ENCODE data around the gene FNDC5. TPM values are rescaled to one million over a fixed set of nuclear protein-coding genes. Genes with fewer than 3 reads are reported as not detected.
A peak's percentile ranks its signal among the peaks of the same experiment; 100 is the strongest.

Gene FNDC5
- total and polyA plus RNA-seq, 2 of the 13 experiments (the other 11 are each of a cell fraction or from before 2014, with no cell fraction given) = 1.4 to 3.1 TPM

DNA sequence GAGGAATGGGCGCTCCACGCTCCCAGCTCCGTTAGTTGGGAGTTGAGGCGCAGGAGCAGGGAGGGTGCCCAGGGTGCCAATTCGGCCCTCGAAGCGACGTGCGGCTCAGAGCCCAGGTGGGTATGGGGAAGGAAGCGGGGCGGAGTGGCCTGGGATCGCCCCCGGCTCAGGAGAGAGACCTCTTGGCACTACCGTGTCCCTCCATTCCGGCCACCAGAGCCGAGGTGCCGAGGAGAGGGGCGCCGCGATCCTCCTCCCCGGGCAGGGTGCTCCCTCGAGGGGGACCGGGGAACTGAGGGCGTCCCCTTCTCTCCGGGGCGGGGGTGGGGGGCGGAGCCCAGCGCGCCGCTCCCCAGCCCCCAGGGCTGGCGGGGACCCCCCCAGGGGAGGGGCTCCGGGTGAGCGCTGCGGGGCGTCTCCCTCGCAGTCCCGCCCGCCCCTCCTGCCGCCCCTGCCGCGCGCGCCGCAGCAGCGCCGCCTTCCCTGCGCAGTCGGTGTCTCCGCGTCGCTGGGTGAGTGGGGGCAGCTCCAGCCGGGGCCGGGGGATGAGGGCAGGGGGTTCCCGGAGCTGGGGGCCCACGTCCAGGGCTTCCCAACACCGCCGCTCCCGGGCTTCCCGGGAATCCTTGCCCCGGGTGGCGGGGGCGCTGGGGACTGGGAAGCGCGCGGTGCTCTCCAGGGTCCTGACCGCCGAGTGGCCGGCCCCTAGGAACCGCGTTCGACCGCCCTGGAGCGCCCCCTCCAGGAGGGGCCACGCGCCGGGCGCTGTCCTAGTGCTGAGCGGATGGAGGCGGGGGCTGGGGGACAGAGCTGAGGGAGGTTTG, 15.5 kb upstream of the FNDC5 start, which contains the start of gene HPCA (continued):
- TF ChIP-seq, protein P1, sequence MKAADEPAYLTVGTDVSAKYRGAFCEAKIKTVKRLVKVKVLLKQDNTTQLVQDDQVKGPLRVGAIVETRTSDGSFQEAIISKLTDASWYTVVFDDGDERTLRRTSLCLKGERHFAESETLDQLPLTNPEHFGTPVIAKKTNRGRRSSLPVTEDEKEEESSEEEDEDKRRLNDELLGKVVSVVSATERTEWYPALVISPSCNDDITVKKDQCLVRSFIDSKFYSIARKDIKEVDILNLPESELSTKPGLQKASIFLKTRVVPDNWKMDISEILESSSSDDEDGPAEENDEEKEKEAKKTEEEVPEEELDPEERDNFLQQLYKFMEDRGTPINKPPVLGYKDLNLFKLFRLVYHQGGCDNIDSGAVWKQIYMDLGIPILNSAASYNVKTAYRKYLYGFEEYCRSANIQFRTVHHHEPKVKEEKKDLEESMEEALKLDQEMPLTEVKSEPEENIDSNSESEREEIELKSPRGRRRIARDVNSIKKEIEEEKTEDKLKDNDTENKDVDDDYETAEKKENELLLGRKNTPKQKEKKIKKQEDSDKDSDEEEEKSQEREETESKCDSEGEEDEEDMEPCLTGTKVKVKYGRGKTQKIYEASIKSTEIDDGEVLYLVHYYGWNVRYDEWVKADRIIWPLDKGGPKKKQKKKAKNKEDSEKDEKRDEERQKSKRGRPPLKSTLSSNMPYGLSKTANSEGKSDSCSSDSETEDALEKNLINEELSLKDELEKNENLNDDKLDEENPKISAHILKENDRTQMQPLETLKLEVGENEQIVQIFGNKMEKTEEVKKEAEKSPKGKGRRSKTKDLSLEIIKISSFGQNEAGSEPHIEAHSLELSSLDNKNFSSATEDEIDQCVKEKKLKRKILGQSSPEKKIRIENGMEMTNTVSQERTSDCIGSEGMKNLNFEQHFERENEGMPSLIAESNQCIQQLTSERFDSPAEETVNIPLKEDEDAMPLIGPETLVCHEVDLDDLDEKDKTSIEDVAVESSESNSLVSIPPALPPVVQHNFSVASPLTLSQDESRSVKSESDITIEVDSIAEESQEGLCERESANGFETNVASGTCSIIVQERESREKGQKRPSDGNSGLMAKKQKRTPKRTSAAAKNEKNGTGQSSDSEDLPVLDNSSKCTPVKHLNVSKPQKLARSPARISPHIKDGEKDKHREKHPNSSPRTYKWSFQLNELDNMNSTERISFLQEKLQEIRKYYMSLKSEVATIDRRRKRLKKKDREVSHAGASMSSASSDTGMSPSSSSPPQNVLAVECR (CRISPR knock-in tag; IDR thresholded peaks at IDR 0.05; ENCODE audit: borderline replicate concordance) = peak; percentile 93
- peak; percentile 68; the same call in 1 of the 2 replicates for TF ChIP-seq ZBTB4 (CRISPR knock-in tag; IDR thresholded peaks at IDR 0.05; ENCODE audit: borderline replicate concordance)
- TF ChIP-seq ETV6 (CRISPR knock-in tag; conservative IDR thresholded peaks at IDR 0.05) = peak; percentile 99
- peak; percentile 86; the same call in 1 of the 2 replicates for TF ChIP-seq MZF1 (CRISPR knock-in tag; IDR thresholded peaks at IDR 0.05; ENCODE audit: borderline replicate concordance)
- TF ChIP-seq, protein P2, sequence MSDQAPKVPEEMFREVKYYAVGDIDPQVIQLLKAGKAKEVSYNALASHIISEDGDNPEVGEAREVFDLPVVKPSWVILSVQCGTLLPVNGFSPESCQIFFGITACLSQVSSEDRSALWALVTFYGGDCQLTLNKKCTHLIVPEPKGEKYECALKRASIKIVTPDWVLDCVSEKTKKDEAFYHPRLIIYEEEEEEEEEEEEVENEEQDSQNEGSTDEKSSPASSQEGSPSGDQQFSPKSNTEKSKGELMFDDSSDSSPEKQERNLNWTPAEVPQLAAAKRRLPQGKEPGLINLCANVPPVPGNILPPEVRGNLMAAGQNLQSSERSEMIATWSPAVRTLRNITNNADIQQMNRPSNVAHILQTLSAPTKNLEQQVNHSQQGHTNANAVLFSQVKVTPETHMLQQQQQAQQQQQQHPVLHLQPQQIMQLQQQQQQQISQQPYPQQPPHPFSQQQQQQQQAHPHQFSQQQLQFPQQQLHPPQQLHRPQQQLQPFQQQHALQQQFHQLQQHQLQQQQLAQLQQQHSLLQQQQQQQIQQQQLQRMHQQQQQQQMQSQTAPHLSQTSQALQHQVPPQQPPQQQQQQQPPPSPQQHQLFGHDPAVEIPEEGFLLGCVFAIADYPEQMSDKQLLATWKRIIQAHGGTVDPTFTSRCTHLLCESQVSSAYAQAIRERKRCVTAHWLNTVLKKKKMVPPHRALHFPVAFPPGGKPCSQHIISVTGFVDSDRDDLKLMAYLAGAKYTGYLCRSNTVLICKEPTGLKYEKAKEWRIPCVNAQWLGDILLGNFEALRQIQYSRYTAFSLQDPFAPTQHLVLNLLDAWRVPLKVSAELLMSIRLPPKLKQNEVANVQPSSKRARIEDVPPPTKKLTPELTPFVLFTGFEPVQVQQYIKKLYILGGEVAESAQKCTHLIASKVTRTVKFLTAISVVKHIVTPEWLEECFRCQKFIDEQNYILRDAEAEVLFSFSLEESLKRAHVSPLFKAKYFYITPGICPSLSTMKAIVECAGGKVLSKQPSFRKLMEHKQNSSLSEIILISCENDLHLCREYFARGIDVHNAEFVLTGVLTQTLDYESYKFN (CRISPR knock-in tag; conservative IDR thresholded peaks at IDR 0.05) = no peak; the same call in 1 of the 2 replicates
- peak; percentile 80; the same call in 1 of the 2 replicates for TF ChIP-seq ZBTB34 (CRISPR knock-in tag; IDR thresholded peaks at IDR 0.05)
- TF ChIP-seq MAFG (CRISPR knock-in tag; IDR thresholded peaks at IDR 0.05) = no peak
- TF ChIP-seq, protein P3, sequence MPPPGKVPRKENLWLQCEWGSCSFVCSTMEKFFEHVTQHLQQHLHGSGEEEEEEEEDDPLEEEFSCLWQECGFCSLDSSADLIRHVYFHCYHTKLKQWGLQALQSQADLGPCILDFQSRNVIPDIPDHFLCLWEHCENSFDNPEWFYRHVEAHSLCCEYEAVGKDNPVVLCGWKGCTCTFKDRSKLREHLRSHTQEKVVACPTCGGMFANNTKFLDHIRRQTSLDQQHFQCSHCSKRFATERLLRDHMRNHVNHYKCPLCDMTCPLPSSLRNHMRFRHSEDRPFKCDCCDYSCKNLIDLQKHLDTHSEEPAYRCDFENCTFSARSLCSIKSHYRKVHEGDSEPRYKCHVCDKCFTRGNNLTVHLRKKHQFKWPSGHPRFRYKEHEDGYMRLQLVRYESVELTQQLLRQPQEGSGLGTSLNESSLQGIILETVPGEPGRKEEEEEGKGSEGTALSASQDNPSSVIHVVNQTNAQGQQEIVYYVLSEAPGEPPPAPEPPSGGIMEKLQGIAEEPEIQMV (CRISPR knock-in tag; IDR thresholded peaks at IDR 0.05; ENCODE audit: low read depth) = peak; percentile 87; the same call in 1 of the 2 replicates
- TF ChIP-seq SMAD3 (CRISPR knock-in tag; IDR thresholded peaks at IDR 0.05) = peak; percentile 93
- TF ChIP-seq THAP11 (CRISPR knock-in tag; IDR thresholded peaks at IDR 0.05) = peak; percentile 78
- TF ChIP-seq U2AF1 (optimal IDR thresholded peaks at IDR 0.05; ENCODE audit: low read depth, low read length) = no peak
- peak; percentile 81; the same call in 1 of the 2 replicates for TF ChIP-seq MTF2 (CRISPR knock-in tag; IDR thresholded peaks at IDR 0.05; ENCODE audit: borderline replicate concordance)
- peak; percentile 88 for TF ChIP-seq HIVEP1 (CRISPR knock-in tag; IDR thresholded peaks at IDR 0.05)
